Measurements from ENCODE around the gene DGCR6.
"Not testable (repeated sequence)": the region's sequence is repeated elsewhere in the genome, so short reads cannot be mapped to it uniquely, and the experiment has no call there.

DGCR6 gene

DNA sequence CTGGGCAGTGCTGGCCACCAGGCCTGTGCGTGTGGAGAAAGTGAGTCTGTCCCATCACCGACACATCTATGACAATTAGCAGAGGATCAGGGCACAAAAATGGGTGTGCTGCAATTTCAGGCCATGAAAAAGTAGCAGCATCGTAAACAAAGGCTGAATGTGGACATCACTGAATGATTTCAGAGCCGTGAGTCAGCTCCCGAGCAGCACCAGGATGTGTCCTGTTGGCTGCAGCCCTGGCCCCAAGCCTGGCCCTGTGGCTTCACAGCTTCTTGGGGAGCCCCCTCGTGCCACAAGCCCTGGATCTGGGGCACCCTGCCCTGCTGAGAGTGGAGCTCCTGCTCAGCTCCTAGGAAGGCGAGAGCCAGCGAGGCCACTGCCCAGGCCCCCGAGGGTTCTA is 9.4 kb downstream of the DGCR6 start:
- DNase-seq (ENCODE audit: low spot score); H3K4me3 Mint-ChIP-seq; H3K36me3 Mint-ChIP-seq (ENCODE audit: low read depth); H3K27me3 Mint-ChIP-seq (ENCODE audit: low read depth); H3K9me3 Mint-ChIP-seq; H3K4me1 Mint-ChIP-seq (ENCODE audit: low read depth); H3K27ac Mint-ChIP-seq: not testable (repeated sequence)

- H3K4me1 Mint-ChIP-seq (ENCODE audit: low read depth); H3K9me3 Mint-ChIP-seq; H3K36me3 Mint-ChIP-seq (ENCODE audit: low read depth); H3K27ac Mint-ChIP-seq; H3K27me3 Mint-ChIP-seq (ENCODE audit: low read depth); DNase-seq (ENCODE audit: low spot score); H3K4me3 Mint-ChIP-seq: not testable (repeated sequence)
These were observed 11.7 kb downstream of the DGCR6 start for GRCh38 chr22:18917818-18918217.

- not testable (repeated sequence) for H3K4me1 Mint-ChIP-seq (ENCODE audit: low read depth); DNase-seq (ENCODE audit: low spot score); H3K4me3 Mint-ChIP-seq; H3K27ac Mint-ChIP-seq; H3K27me3 Mint-ChIP-seq (ENCODE audit: low read depth); H3K9me3 Mint-ChIP-seq; H3K36me3 Mint-ChIP-seq (ENCODE audit: low read depth)
These were observed 14.3 kb downstream of the DGCR6 start for GRCh38 chr22:18920257-18920902.

DNA sequence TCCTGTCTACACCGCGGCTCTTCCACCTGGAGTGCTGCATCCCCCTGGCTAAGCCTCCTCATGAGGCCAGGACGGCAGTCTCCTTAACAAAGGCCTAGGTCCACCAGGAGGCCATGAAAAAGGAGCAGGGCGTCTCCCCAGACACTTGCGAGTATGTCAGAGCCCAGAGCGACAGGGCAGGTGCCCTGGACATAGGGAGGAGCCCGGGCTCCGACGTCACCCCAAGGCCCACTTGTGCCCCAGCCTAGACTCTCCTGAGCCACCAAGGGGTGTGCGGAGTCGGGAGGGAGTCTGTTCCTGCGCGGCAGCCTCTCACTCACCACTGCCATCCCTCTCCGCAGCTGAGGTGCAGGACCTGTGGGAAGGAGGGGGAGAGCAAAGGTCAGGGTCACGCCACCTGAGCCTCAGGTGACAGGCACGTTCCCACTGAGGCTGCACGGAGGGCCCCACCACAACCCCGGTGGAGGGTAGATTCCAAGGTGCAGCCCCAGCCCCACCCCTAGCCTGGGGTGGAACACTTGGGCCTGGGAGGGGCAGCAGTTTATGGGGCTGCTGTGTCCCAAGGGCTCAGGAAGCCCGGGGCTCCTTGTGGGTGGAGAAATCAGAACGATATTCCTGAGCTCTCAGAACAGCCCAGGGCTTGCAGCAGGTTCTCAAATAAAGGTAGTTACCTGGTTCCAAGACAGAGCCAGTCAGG is 19.4 kb downstream of the DGCR6 start:
- DNase-seq (ENCODE audit: low spot score), result no peak
- no peaks in the 10 kb centered on the region for H3K36me3 Mint-ChIP-seq (ENCODE audit: low read depth)
- H3K27ac Mint-ChIP-seq, result no peak overlapping the region
- H3K27me3 Mint-ChIP-seq (ENCODE audit: low read depth), result no peaks in the 10 kb centered on the region
- H3K4me1 Mint-ChIP-seq (ENCODE audit: low read depth), result no peaks in the 10 kb centered on the region
- no peaks in the 10 kb centered on the region for H3K9me3 Mint-ChIP-seq
- no peak overlapping the region for H3K4me3 Mint-ChIP-seq

- no peaks in the 10 kb centered on the region for H3K9me3 Mint-ChIP-seq
- H3K27me3 Mint-ChIP-seq (ENCODE audit: low read depth), result no peaks in the 10 kb centered on the region
- H3K4me1 Mint-ChIP-seq (ENCODE audit: low read depth), result no peaks in the 10 kb centered on the region
- H3K36me3 Mint-ChIP-seq (ENCODE audit: low read depth), result no peaks in the 10 kb centered on the region
- no peak for DNase-seq (ENCODE audit: low spot score)
- H3K4me3 Mint-ChIP-seq, result no peak overlapping the region
- H3K27ac Mint-ChIP-seq, result no peak overlapping the region
These were observed 20.9 kb downstream of the DGCR6 start for GRCh38 chr22:18927020-18927419.

DNA sequence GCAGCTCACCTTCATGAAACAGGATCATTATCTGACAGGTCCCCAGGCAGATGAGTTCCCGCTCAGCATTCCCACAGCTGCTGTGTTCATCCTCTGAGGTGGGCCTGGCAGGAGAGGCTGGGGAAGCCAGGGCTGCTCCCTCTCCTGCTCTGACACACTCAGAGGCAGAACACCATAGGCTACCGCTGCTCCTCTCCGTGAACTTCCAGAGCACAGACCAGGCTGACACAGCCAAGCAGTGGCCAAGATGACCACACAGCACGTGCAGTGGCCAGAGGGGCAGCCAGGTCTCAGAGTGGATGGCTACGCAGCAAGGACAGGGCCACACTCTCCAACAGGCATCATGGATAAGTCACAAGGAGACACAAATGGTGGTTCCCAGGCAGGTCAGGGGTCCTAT is 21.5 kb downstream of the DGCR6 start:
- Mint-ChIP-seq H3K4me1 (ENCODE audit: low read depth) (no peaks in the 10 kb centered on the region), H3K27ac (no peak overlapping the region), H3K4me3 (no peak overlapping the region), H3K36me3 (ENCODE audit: low read depth) (no peaks in the 10 kb centered on the region), H3K9me3 (no peaks in the 10 kb centered on the region), H3K27me3 (ENCODE audit: low read depth) (no peaks in the 10 kb centered on the region)
- no peak for DNase-seq (ENCODE audit: low spot score)

- Mint-ChIP-seq H3K27me3 (ENCODE audit: low read depth) (no peaks in the 10 kb centered on the region), H3K4me3 (no peak overlapping the region), H3K36me3 (ENCODE audit: low read depth) (no peaks in the 10 kb centered on the region), H3K4me1 (ENCODE audit: low read depth) (no peaks in the 10 kb centered on the region), H3K9me3 (no peaks in the 10 kb centered on the region), H3K27ac (no peak overlapping the region)
- no peak for DNase-seq (ENCODE audit: low spot score)
These were observed 23.3 kb downstream of the DGCR6 start for GRCh38 chr22:18929459-18929858.

- Mint-ChIP-seq H3K4me1 (ENCODE audit: low read depth) (no peaks in the 10 kb centered on the region), H3K4me3 (no peak overlapping the region), H3K27ac (no peak overlapping the region), H3K9me3 (no peaks in the 10 kb centered on the region), H3K27me3 (ENCODE audit: low read depth) (no peaks in the 10 kb centered on the region), H3K36me3 (ENCODE audit: low read depth) (no peaks in the 10 kb centered on the region)
- DNase-seq (ENCODE audit: low spot score), result no peak
These were observed 26.0 kb downstream of the DGCR6 start for GRCh38 chr22:18931905-18932652.

- DNase-seq (ENCODE audit: low spot score), result no peak
- H3K9me3 Mint-ChIP-seq, result no peaks in the 10 kb centered on the region
- no peak overlapping the region for H3K4me3 Mint-ChIP-seq
- H3K27ac Mint-ChIP-seq, result no peak overlapping the region
- H3K4me1 Mint-ChIP-seq (ENCODE audit: low read depth), result no peaks in the 10 kb centered on the region
- H3K36me3 Mint-ChIP-seq (ENCODE audit: low read depth), result no peaks in the 10 kb centered on the region
- H3K27me3 Mint-ChIP-seq (ENCODE audit: low read depth), result no peaks in the 10 kb centered on the region
These were observed 27.8 kb downstream of the DGCR6 start for GRCh38 chr22:18933914-18934313.

DNA sequence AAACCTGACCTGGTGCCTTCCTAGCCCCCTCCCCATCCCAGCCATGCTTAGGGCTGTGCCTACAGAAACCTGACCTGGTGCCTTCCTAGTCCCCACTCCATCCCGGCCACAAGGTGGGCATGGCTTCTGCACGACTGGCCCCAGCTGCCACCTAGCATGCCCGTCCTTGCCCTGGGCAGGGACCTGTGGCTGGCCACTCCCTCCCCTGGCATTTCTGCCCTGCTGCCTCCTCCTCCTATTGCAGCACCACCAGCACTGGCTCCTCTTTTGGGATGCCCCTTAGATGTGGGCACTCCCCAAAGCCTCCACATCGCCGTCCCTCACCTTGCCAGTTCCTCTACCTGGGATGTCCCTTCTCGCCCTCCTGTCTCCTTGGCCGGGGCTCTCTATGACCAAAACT is 28.6 kb downstream of the DGCR6 start:
- not testable (repeated sequence) for H3K9me3 Mint-ChIP-seq

DNA sequence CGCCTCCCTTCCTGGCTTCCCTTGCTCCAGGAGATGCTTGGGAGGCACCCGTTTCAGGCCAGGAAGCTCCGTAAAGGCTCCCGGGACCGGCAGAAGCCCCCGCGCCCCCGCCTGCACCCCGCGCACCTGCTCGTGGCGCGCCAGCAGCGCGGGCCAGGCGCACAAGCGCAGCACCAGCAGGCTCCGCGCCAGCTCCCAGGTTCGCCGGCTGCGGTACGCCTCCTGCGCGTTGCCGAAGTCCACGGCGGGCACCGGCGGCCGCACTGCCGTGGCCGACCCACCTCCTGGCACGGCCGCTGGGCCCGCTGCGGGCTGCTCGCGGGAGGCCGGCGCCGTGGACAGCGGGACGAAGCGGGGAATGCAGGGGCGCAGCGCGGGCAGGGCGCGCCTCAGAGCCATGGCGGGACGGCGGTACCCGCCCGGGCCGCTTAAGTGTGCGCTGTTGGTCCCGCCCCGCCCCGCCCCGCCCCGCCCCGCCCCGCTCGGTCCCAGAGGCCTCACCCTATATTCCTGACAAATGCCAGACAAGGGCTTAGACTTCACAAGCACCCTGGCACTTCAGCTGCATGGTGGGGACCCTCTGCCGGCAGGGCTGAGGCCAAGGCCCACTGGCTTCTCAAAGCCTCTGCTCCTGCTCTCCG is 29.9 kb downstream of the DGCR6 start, which contains the start of gene PRODH:
Gene PRODH (minus strand): TSS at position 405 of the 641 bp plus-strand sequence. CDS start 6 bp downstream, at position 399.
- no peaks in the 10 kb centered on the region for H3K4me1 Mint-ChIP-seq (ENCODE audit: low read depth)
- H3K9me3 Mint-ChIP-seq, result no peaks in the 10 kb centered on the region
- no peak for DNase-seq (ENCODE audit: low spot score)
- no peak within 1 kb of the TSS for H3K27ac Mint-ChIP-seq
- H3K36me3 Mint-ChIP-seq (ENCODE audit: low read depth), result no peaks in the 10 kb centered on the region
- H3K4me3 Mint-ChIP-seq, result no peak within 1 kb of the TSS
- no peaks in the 10 kb centered on the region for H3K27me3 Mint-ChIP-seq (ENCODE audit: low read depth)

More for the DNA sequence above, 28.6 kb downstream of the DGCR6 start:
- H3K36me3 Mint-ChIP-seq (ENCODE audit: low read depth); H3K4me3 Mint-ChIP-seq; H3K27me3 Mint-ChIP-seq (ENCODE audit: low read depth); H3K27ac Mint-ChIP-seq; H3K4me1 Mint-ChIP-seq (ENCODE audit: low read depth); DNase-seq (ENCODE audit: low spot score): not testable (repeated sequence)

DNA sequence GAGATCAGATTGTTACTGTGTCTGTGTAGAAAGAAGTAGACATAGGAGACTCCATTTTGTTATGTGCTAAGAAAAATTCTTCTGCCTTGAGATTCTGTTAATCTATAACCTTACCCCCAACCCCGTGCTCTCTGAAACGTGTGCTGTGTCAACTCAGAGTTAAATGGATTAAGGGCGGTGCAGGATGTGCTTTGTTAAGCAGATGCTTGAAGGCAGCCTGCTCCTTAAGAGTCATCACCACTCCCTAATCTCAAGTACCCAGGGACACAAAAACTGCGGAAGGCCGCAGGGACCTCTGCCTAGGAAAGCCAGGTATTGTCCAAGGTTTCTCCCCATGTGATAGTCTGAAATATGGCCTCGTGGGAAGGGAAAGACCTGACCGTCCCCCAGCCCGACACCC is 32.6 kb downstream of the DGCR6 start:
- not testable (repeated sequence) for DNase-seq (ENCODE audit: low spot score); H3K27me3 Mint-ChIP-seq (ENCODE audit: low read depth); H3K27ac Mint-ChIP-seq; H3K9me3 Mint-ChIP-seq; H3K4me1 Mint-ChIP-seq (ENCODE audit: low read depth); H3K4me3 Mint-ChIP-seq; H3K36me3 Mint-ChIP-seq (ENCODE audit: low read depth)

GRCh38 chr22:18947105-18947504 is 41.0 kb downstream of the DGCR6 start:
- peaks cover 16% of the 10 kb centered on the region for H3K27me3 Mint-ChIP-seq (ENCODE audit: low read depth)
- not testable (repeated sequence) for H3K9me3 Mint-ChIP-seq; DNase-seq (ENCODE audit: low spot score); H3K4me3 Mint-ChIP-seq; H3K4me1 Mint-ChIP-seq (ENCODE audit: low read depth); H3K36me3 Mint-ChIP-seq (ENCODE audit: low read depth); H3K27ac Mint-ChIP-seq

- no peaks in the 10 kb centered on the region for H3K9me3 Mint-ChIP-seq
- H3K27ac Mint-ChIP-seq, result no peak overlapping the region
- H3K36me3 Mint-ChIP-seq (ENCODE audit: low read depth), result no peaks in the 10 kb centered on the region
- no peak overlapping the region for H3K4me3 Mint-ChIP-seq
- H3K4me1 Mint-ChIP-seq (ENCODE audit: low read depth), result no peaks in the 10 kb centered on the region
- DNase-seq (ENCODE audit: low spot score), result no peak
- H3K27me3 Mint-ChIP-seq (ENCODE audit: low read depth), result peaks cover 16% of the 10 kb centered on the region
These were observed 41.8 kb downstream of the DGCR6 start for GRCh38 chr22:18947905-18948304.

All from T-helper 2 cell treated with Interferon-gamma antibody and Interleukin-4, amounts not matched to agents 5 μg/mL and 100 μg/mL, for 36 hours (primary cell).